GM20000 (cell line): ENCODE measurements around the gene ST3GAL2.

Experiments used
- DNase-seq: peaks from one replicate; pipeline ENCODE4 v3.0.0; 2012; ENCODE audit warnings: low spot score
- CTCF ChIP-seq: IDR thresholded peaks from 2 replicates; pipeline ENCODE4 v1.5.1; 2012; ENCODE audit warnings: mild to moderate bottlenecking, control low read depth; ENCODE audit errors: extremely low read depth, missing control alignments

Gene ST3GAL2

GRCh38 chr16:70440009-70440692 is 1.3 kb upstream of the ST3GAL2 start:
- no peak for DNase-seq
- TF ChIP-seq CTCF, result no peak

GRCh38 chr16:70438585-70438968 is 323 bp downstream of the ST3GAL2 start:
- no peak for DNase-seq
- TF ChIP-seq CTCF, result no peak

GRCh38 chr16:70437582-70438557 is 1.0 kb downstream of the ST3GAL2 start:
- DNase-seq, result peak; percentile 49
- TF ChIP-seq CTCF, result no peak

GRCh38 chr16:70437017-70437581 is 1.8 kb downstream of the ST3GAL2 start:
- TF ChIP-seq CTCF, result no peak
- DNase-seq, result no peak

GRCh38 chr16:70434484-70435260 is 4.2 kb downstream of the ST3GAL2 start:
- DNase-seq, result peak; percentile 34
- no peak for TF ChIP-seq CTCF

GRCh38 chr16:70433458-70434103 is 5.3 kb downstream of the ST3GAL2 start:
- no peak for TF ChIP-seq CTCF
- no peak for DNase-seq
